ENCODE results near the gene ZNF48.

ZNF48 gene

DNA sequence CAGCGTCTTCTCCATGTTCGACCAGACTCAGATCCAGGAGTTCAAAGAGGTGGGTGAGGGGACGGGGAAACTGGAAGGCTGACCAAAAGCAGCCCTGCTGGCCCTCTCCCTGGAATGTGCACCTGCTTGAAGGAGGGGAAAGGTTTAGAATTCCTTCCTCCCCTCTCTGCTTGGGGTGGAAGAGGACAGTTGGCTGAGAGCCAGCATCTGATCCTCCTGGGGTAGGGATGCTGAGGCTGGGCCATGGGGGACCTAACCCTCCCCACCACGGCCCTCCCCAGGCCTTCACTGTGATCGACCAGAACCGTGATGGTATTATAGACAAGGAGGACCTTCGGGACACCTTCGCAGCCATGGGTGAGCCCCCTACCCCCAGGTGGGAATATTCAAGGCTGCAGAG, 19.4 kb upstream of the ZNF48 start:
- no peak for TF ChIP-seq JUND (IDR thresholded peaks at IDR 0.05; ENCODE audit: low read depth)
- no peak for DNase-seq (ENCODE audit: low read depth in 1 of 2, low spot score in 1 of 2)
- in situ Hi-C loops (cut with HindIII; ENCODE audit: low pct_unique_long_range_greater_than_20kb, low sequenced_read_pairs): no loop called here

DNA sequence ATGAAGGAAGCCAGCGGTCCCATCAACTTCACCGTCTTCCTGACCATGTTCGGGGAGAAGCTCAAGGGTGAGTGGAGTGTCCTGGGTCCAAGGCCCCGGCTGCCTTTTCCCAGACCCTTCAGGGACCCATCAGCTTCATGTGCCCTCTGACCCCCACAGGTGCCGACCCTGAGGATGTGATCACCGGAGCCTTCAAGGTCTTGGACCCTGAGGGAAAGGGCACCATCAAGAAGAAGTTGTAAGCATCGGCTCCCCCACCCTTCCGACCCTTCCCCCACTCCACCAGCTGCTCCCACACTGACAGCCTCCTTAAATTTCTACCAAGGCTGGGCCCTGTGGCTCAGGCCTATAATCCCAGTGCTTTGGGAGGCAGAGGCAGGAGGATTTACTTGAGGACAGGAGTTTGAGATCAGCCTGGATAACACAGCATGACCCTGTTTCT, 18.7 kb upstream of the ZNF48 start:
- in situ Hi-C loops (cut with HindIII; ENCODE audit: low pct_unique_long_range_greater_than_20kb, low sequenced_read_pairs): no loop called here
- DNase-seq (ENCODE audit: low read depth in 1 of 2, low spot score in 1 of 2): no peak

DNA sequence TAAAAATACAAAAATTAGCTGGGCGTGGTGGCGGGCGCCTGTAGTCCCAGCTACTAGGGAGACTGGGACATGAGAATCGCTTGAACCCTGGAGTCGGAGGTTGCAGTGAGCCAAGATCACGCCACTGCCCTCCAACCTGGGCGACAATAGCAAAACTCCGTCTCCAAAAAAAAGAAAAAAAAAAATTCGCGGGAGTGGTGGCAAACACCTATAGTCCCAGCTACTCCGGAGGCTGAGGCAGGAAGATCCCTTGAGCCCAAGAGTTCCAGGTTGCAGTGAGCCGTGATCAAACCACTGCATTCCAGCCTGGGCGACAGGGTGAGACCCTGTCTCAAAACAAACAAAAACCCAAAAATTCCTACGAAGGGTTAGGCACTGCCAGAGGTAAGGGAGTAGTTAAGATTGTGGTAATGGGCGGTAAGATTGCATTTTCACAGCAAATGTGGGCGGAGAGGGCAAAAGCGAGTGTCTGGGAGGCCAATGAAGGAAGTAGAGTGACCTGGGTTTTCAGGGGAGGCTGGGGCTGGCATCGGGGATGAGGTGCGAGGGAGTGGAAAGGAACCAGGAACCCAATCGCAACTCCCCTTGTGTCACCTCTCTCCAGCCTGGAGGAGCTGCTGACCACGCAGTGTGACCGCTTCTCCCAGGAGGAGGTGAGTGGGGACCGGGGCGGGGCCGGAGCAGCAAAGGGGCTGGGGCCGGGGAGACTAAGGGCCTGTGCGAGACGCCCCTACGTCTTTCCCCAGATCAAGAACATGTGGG, 18.0 kb upstream of the ZNF48 start:
- no peak for DNase-seq (ENCODE audit: low read depth in 1 of 2, low spot score in 1 of 2)
- in situ Hi-C loops (cut with HindIII; ENCODE audit: low pct_unique_long_range_greater_than_20kb, low sequenced_read_pairs): no loop called here
- no peak for TF ChIP-seq JUND (IDR thresholded peaks at IDR 0.05; ENCODE audit: low read depth)

More for the DNA sequence above, 18.7 kb upstream of the ZNF48 start:
- no peak for TF ChIP-seq JUND (IDR thresholded peaks at IDR 0.05; ENCODE audit: low read depth)

DNA sequence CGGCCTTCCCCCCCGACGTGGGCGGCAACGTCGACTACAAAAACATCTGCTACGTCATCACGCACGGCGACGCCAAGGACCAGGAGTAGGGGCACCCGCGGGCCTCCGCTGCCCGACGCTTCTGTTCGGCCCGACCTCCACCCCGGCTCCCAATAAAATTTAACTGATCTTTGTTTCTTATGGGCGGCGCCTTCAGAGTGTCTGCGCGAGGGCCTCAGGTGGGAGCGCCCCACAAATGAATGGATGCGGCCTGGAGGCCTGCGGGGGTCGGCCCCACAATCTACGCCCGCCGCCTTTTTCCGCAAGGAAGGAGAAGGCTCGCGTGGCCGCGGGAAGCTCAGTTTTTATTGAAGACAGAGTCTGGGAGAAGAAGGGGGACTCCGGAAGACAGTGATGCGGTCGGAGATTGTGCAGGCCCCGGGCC, 17.4 kb upstream of the ZNF48 start:
- peak; percentile 80 to 91 for DNase-seq (ENCODE audit: low read depth in 1 of 2, low spot score in 1 of 2)
- in situ Hi-C loops (cut with HindIII; ENCODE audit: low pct_unique_long_range_greater_than_20kb, low sequenced_read_pairs): no loop called here
- TF ChIP-seq JUND (IDR thresholded peaks at IDR 0.05; ENCODE audit: low read depth): no peak

DNA sequence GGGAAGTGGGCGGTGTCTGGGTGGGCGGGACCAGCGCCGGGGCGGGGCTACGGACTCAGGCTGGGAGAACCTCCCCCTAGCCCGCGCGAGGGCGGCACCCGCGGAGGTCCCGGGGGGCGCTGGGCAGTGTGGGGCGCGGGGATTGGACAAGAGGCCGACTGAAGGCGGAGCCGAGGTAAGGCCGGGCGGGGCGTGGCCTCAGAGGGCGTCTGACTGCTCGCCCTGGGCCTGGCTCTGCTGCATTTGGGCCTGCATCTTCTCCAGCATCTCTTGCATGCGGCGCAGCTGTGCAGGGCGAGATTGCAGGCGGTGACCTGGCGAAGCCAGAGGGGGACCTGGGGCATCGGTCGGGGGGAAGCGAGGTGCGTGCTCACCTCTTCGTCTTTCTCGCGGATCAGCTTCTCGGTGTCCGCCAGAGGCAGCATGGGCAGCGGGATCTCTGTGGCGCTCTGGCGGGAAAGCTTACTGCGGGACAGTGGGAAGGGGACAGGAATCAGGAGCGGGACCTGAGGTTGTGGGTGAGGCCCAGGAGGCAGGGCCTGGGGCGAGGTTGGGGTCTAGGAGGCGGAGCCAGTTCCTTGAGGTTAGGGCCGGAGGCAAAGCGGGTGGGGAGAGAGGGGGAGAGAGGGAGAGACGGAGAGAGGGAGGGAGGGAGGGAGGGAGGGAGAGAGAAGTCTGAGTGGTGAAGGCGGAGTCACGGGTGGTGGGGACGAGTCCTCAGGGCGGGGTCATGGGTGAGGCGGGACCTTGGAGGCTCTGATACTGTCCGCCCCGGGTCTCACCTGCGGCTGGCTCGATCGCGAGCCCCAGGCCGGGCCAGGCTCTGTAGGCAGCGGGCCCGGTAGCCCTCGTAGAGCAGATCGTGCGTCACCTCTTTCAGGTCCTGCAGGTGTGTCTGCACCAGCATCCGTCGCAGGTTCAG, 16.7 kb upstream of the ZNF48 start:
- no peak for TF ChIP-seq JUND (IDR thresholded peaks at IDR 0.05; ENCODE audit: low read depth)
- in situ Hi-C loops (cut with HindIII; ENCODE audit: low pct_unique_long_range_greater_than_20kb, low sequenced_read_pairs): no loop called here
- peak; percentile 93 to 98 for DNase-seq (ENCODE audit: low read depth in 1 of 2, low spot score in 1 of 2)

DNA sequence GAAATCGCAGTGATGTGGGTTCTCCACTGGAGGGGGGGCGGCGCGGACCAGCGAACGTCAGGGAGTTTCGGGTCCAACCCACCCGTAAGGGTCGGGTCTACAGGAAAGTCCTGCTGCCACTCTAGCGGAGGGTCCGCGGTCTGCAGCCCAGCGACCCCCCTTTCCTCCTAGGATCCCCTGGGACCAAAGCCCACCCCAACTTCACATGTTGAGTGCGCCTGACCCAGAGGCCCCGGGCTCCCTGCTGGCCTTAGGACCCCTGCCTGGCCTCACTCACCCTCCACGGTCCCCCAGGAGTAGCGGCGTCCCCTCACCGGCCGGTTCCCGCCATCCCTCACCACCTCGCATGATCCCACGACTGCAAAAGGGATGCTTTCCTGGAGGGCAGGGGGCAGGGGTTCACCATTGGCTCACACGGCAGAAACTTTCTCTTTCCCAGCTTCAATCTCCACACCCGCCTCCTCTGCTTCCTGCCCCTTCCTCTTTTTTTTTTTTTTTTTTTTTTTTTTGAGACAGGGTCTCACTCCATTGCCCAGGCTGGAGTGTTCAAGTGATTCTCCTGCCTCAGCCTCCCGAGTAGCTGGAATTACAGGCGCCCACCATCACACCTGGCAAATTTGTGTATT, 15.9 kb upstream of the ZNF48 start:
- TF ChIP-seq JUND (IDR thresholded peaks at IDR 0.05; ENCODE audit: low read depth): no peak
- in situ Hi-C loops (cut with HindIII; ENCODE audit: low pct_unique_long_range_greater_than_20kb, low sequenced_read_pairs): no loop called here
- DNase-seq (ENCODE audit: low read depth in 1 of 2, low spot score in 1 of 2): no peak

DNA sequence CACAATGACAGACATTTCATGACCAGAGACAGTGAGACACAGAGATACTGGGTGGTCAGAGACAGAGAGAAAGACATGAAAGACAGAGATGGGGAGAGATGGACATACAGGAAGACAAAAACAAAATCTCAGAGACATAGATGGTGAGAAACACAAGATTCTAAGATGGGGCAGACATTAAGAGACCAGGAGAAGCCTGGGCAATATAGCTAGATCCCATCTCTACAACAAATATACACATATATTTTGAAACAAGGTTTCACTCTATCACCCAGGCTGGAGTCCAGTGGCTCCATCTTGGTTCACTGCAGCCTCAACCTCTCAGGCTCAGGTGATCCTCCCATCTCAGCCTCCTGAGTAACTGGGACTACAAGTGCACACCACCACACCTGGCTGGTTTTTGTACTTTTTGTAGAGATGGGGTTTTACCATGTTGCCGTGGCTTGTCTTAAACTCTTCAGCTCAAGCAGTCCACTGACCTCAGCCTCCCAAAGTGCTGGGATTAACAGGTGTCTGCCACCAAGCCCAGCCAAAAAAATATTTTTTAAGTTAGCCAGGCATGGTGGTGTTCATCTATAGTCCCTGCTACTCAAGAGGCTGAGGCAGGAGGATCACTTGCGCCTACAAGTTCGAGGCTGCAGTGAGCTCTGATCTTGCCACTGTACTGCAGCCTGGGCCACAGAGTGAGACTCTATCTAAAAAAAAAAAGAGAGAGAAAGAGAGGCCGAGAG, 15.0 kb upstream of the ZNF48 start:
- TF ChIP-seq JUND (IDR thresholded peaks at IDR 0.05; ENCODE audit: low read depth): no peak
- DNase-seq (ENCODE audit: low read depth in 1 of 2, low spot score in 1 of 2): no peak
- in situ Hi-C loops (cut with HindIII; ENCODE audit: low pct_unique_long_range_greater_than_20kb, low sequenced_read_pairs): no loop called here

DNA sequence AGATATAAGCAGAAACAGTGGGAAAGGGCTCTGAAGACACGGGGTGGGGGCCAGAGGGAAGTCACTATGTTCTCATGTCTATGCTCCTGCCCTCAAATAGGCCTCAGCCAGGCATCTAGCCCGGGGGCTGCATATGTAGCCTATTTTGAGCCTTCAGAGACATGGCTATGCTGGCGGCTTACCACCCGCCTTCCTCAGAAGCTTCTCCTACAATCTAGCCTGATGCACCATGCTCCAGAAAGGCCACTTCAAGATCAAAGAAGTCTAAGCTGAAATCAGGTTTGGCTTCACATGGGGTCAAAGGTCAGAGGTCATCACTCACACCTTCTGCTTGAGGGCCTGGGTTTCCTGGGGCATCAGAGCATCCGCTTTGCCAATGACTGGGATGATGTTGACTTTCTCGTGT, 14.4 kb upstream of the ZNF48 start:
- in situ Hi-C loops (cut with HindIII; ENCODE audit: low pct_unique_long_range_greater_than_20kb, low sequenced_read_pairs): no loop called here

DNA sequence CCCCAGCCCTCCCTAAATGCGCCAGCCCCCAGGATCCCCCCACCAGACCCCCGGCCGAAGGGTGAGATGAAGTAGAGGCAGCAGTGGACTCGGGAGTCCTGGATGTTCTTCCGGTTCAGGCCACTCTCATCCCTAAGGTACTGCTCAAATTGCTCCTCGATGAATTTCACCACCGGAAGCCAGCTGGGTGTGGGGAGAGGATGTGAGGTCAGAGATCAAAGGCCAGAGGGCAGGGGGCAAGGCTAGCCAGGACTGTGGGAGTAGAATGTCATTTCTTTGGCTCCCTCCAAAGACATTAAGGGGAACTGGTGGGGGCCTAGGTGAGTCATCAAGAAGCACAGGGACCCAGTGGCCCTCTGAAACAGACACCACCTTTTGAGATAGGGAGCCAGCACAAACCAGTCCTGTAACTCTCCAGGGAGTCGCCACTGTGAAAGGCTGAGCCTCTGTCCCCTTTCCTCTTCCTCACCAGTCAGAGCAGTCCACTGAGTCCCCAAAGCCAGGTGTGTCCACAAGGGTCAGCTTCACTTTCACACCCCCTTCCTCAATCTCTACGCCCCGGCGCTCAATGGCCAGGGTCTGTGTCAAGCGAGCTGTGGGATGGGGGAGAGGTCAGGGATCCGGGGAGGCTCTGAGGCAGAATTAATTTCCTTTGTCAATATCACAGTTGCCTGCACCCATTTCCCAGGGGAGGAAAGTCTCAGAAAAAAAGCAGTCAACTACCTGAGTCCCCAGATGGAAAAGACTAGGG, 13.8 kb upstream of the ZNF48 start:
- in situ Hi-C loops (cut with HindIII; ENCODE audit: low pct_unique_long_range_greater_than_20kb, low sequenced_read_pairs): no loop called here
- DNase-seq (ENCODE audit: low read depth in 1 of 2, low spot score in 1 of 2): no peak
- no peak for TF ChIP-seq JUND (IDR thresholded peaks at IDR 0.05; ENCODE audit: low read depth)

More for the DNA sequence above, 14.4 kb upstream of the ZNF48 start:
- TF ChIP-seq JUND (IDR thresholded peaks at IDR 0.05; ENCODE audit: low read depth): no peak
- no peak for DNase-seq (ENCODE audit: low read depth in 1 of 2, low spot score in 1 of 2)

DNA sequence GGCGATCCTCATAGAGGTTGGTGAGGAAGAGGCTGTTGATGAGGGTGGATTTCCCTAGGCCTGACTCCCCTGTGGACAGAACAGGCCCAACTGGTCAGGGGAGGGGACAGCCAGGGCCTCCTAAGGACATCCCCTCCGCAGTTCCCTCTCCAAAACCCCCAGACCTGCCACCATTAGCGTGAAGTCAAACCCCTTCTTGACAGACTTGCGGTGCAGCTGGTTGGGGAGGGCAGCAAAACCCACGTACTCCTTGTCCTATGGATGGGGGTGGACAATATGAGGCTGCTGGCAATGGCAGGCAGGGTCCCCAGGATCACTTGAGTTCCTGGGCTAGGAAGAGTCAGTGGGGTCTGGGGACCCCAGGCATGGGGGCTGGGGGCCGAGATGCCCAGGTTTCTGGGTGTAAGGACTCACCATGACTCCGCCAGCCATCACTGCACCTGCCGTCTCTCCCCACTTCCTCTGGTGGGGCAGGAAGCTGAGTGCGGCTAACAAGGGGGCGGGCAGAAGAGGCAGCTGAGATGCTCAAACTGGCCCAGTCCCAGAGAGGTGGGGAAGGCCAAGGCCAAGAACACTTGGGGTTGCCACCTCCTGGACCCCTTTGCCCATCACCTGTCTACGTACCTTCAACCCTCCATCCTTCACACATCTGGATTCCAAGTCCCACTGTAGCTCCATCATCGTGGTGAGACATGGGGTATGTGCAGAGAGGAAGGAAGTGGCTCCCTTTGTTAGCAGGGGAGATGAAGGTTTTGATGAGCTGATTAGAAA, 12.9 kb upstream of the ZNF48 start, which contains the start of gene SEPTIN1:
Gene SEPTIN1 (minus strand): TSS at position 451 of the 771 bp plus-strand sequence. CDS start 19 bp downstream, at position 432.
- DNase-seq (ENCODE audit: low read depth in 1 of 2, low spot score in 1 of 2): no peak

DNA sequence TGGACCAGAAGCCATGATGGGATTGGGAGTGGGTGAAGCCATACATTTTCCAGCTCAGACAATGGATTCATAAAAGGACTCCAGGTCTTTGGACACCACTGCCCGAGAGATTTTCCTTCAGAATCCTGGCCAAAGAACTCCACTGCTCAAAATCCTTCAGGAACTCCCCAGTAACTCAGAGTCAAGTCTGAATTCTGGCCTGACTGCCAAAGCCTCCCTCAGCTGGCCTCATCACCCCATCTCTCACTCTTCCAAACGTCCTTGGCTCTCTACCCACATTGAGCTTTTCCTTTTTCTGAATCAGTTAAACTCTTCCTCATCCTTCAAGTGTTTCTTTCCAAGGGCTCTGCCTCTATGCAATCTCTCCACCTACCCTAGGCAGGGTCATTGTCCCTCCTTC, 11.7 kb upstream of the ZNF48 start:
- TF ChIP-seq JUND (IDR thresholded peaks at IDR 0.05; ENCODE audit: low read depth): no peak
- in situ Hi-C loops (cut with HindIII; ENCODE audit: low pct_unique_long_range_greater_than_20kb, low sequenced_read_pairs): no loop called here
- DNase-seq (ENCODE audit: low read depth in 1 of 2, low spot score in 1 of 2): no peak

More for the DNA sequence above, 12.9 kb upstream of the ZNF48 start, which contains the start of gene SEPTIN1:
- TF ChIP-seq JUND (IDR thresholded peaks at IDR 0.05; ENCODE audit: low read depth): no peak
- in situ Hi-C loops (cut with HindIII; ENCODE audit: low pct_unique_long_range_greater_than_20kb, low sequenced_read_pairs): no loop called here
